Measurements from ENCODE around the gene SETD2.

The SETD2 gene

GRCh38 chr3:47008234-47008796, 155.6 kb downstream of the SETD2 start:
- no peak for DNase-seq

- no peak for DNase-seq
Observed at GRCh38 chr3:47007482-47008233, 156.3 kb downstream of the SETD2 start.

GRCh38 chr3:47007001-47007400, 156.9 kb downstream of the SETD2 start:
- no peak for DNase-seq

GRCh38 chr3:47006145-47006651, 157.7 kb downstream of the SETD2 start:
- no peak for DNase-seq

- DNase-seq = no peak
Observed at GRCh38 chr3:47005212-47006144, 158.4 kb downstream of the SETD2 start.

GRCh38 chr3:47004369-47005211, 159.3 kb downstream of the SETD2 start:
- DNase-seq = no peak

- DNase-seq = no peak
Observed at GRCh38 chr3:47003461-47004368, 160.2 kb downstream of the SETD2 start.

GRCh38 chr3:47003056-47003410, 160.9 kb downstream of the SETD2 start:
- DNase-seq = no peak

GRCh38 chr3:47002171-47003055, 161.5 kb downstream of the SETD2 start:
- DNase-seq = no peak

- no peak for DNase-seq
Observed at GRCh38 chr3:47001731-47002170, 162.2 kb downstream of the SETD2 start.

GRCh38 chr3:47000922-47001730, 162.8 kb downstream of the SETD2 start:
- DNase-seq = no peak

GRCh38 chr3:47000198-47000815, 163.6 kb downstream of the SETD2 start:
- DNase-seq = no peak

- DNase-seq = no peak
Observed at GRCh38 chr3:46999516-47000197, 164.3 kb downstream of the SETD2 start.

GRCh38 chr3:46998852-46999515, 164.9 kb downstream of the SETD2 start:
- no peak for DNase-seq

GRCh38 chr3:46998121-46998851, 165.6 kb downstream of the SETD2 start:
- peak; percentile 63 for DNase-seq

- no peak for DNase-seq
Observed at GRCh38 chr3:46997453-46998091, 166.3 kb downstream of the SETD2 start.
